Naive thymus-derived CD4-positive, alpha-beta T cell (primary cell): Measurements from ENCODE around the gene KRIT1. TPM values are rescaled to one million over a fixed set of nuclear protein-coding genes. Genes with fewer than 3 reads are reported as not detected.

Experiments used
- ATAC-seq: fragments of 150-1000 bp; cut with Tn5 transposase; 2 replicates; pipeline ENCODE4 v1.10.0; 2021; ENCODE audit warnings: mild to moderate bottlenecking, moderate library complexity
- CTCF ChIA-PET: fragments of 350-600 bp; sonication (Branson Sonifier 250); formaldehyde crosslinking; loops from one replicate; lab custom pipeline; 2021; ENCODE audit warnings: antibody characterized with exemption; lab: Charles Lee
- POLR2A ChIA-PET: fragments of 350-600 bp; sonication (Branson Sonifier 250); formaldehyde crosslinking; loops from one replicate; lab custom pipeline; 2021; ENCODE audit warnings: antibody characterized with exemption, inconsistent platforms; lab: Charles Lee
- DNase-seq, 9 donors: peaks; one replicate each; pipeline versions ENCODE4 v3.0.0 to v3.0.0-alpha.2; 2020 to 2022; ENCODE audit warnings: mixed read lengths in 1 of 9
- H3K27ac ChIP-seq: one replicate; pipeline ENCODE4 v1.7.0; 2013; ENCODE audit warnings: mild to moderate bottlenecking, low read depth, low read length, moderate library complexity
- H3K27me3 ChIP-seq, 2 donors: one replicate each; pipeline ENCODE4 v1.7.0; 2013; ENCODE audit warnings: low read length in 2 of 2, mild to moderate bottlenecking in 2 of 2, moderate library complexity in 2 of 2; ENCODE audit not compliant: control insufficient read depth in 2 of 2, insufficient read depth in 2 of 2
- H3K36me3 ChIP-seq, 3 experiments: 1 replicate in 2 of 3; 2 replicates in 1 of 3; pipeline ENCODE4 v1.7.0; 2013; ENCODE audit warnings: low read length in 3 of 3, mild to moderate bottlenecking in 3 of 3, moderate library complexity in 1 of 3; ENCODE audit not compliant: insufficient read depth in 3 of 3, control insufficient read depth in 2 of 3
- H3K4me1 ChIP-seq, 2 donors: one replicate each; pipeline ENCODE4 v1.7.0; 2013; ENCODE audit warnings: low read length in 2 of 2, mild to moderate bottlenecking in 2 of 2, moderate library complexity in 1 of 2; ENCODE audit not compliant: control insufficient read depth in 2 of 2, insufficient read depth in 2 of 2
- H3K4me3 ChIP-seq: 2 replicates; pipeline ENCODE4 v1.7.0; 2013; ENCODE audit warnings: mild to moderate bottlenecking, low read length
- H3K9me3 ChIP-seq, 3 experiments: 1 replicate in 2 of 3; 2 replicates in 1 of 3; pipeline ENCODE4 v1.7.0; 2013; ENCODE audit warnings: low read length in 3 of 3; ENCODE audit not compliant: control insufficient read depth in 2 of 3
- H3K27ac Mint-ChIP-seq, 9 donors: one replicate each; pipeline ENCODE4 v1.8.0; 2020 to 2022; ENCODE audit warnings: mixed read lengths in 9 of 9, mild to moderate bottlenecking in 8 of 9, moderate library complexity in 5 of 9, inconsistent platforms in 2 of 9
- H3K27me3 Mint-ChIP-seq, 5 donors: one replicate each; pipeline ENCODE4 v1.8.0; 2021 to 2022; ENCODE audit warnings: mixed read lengths in 5 of 5, mild to moderate bottlenecking in 1 of 5
- H3K36me3 Mint-ChIP-seq, 5 donors: one replicate each; pipeline ENCODE4 v1.8.0; 2020 to 2022; ENCODE audit warnings: mixed read lengths in 5 of 5, mild to moderate bottlenecking in 3 of 5, inconsistent platforms in 1 of 5
- H3K4me1 Mint-ChIP-seq, 7 donors: one replicate each; pipeline ENCODE4 v1.8.0; 2020 to 2022; ENCODE audit warnings: mixed read lengths in 7 of 7, mild to moderate bottlenecking in 3 of 7, inconsistent platforms in 1 of 7
- H3K4me3 Mint-ChIP-seq, 10 donors: one replicate each; pipeline ENCODE4 v1.8.0; 2020 to 2022; ENCODE audit warnings: mild to moderate bottlenecking in 10 of 10, mixed read lengths in 10 of 10, moderate library complexity in 6 of 10, inconsistent platforms in 2 of 10
- H3K9me3 Mint-ChIP-seq, 11 donors: one replicate each; pipeline ENCODE4 v1.8.0; 2020 to 2022; ENCODE audit warnings: mixed read lengths in 11 of 11, mild to moderate bottlenecking in 4 of 11, inconsistent platforms in 1 of 11, moderate library complexity in 1 of 11
- intact Hi-C, 2 donors: fragments of 100-400 bp; cut with micrococcal nuclease; formaldehyde crosslinking; loops; one replicate each; pipeline ENCODE4 v1.15.1; 2023
- polyA plus RNA-seq, 2 donors: library from polyadenylated mRNA; unstranded; fragments of 300-500 nt; fragmentation: Illumina TruSeq; gene quantifications; one replicate each; pipeline ENCODE4 v1.2.3, GENCODE V29; 2021
- total RNA-seq, 6 experiments: library from RNA in 5 of 6; stranded (reverse) in 5 of 6; gene quantifications; 1 replicate in 5 of 6; 2 replicates in 1 of 6; pipeline ENCODE4 v1.2.3 and lab custom pipeline; 2021 to 2026

Gene KRIT1
- total and polyA plus RNA-seq, 7 experiments from 2014 or later: 18.5 to 78.7 (median 46.7) TPM

DNA sequence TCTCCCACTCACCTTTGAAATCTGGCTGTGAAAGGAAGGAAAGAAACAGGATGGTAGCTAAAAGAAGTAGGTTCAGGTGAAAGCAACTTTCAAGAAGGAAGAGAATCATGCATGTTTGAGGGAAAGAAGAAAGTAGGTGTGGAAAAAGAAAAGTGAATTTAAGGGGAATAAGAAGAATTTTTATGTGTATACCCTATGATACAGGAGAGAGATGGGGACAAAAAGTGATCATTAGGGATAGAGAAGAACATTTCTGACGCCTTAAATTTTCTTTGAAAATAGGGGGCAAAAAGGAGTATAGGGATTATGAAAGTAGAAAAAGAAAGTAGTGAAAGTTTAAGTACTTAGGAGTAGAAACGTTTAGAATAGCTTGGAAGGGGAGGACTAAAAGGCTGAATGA is 15.2 kb downstream of the KRIT1 start:
- Mint-ChIP-seq H3K36me3 (peaks cover 26 to 74% (median 55%) of the 10 kb centered on the region in 5 donors), H3K4me3 (no peak overlapping the region), H3K4me1 (peaks cover 0 to 2% (median 0%) of the 10 kb centered on the region in 7 donors), H3K27me3 (no peaks in the 10 kb centered on the region), H3K27ac (peak overlapping the region in 3 of 9 donors; percentile 2 to 21 (median 12)), H3K9me3 (peaks cover 0 to 6% (median 0%) of the 10 kb centered on the region in 11 donors)
- peaks cover 4 to 47% (median 7%) of the 10 kb centered on the region in 3 experiments for H3K36me3 ChIP-seq
- POLR2A ChIA-PET: interaction anchor here (1.3 kb wide), 1 partner anchor 16 kb away, joined by 3 read pairs; no protein-coding TSS in a partner anchor
- H3K4me3 ChIP-seq: no peak overlapping the region
- intact Hi-C loops: no loop called here
- H3K27ac ChIP-seq: no peak overlapping the region
- H3K4me1 ChIP-seq: no peaks in the 10 kb centered on the region
- no peaks in the 10 kb centered on the region for H3K27me3 ChIP-seq
- CTCF ChIA-PET: no interaction called here
- H3K9me3 ChIP-seq: no peaks in the 10 kb centered on the region
- ATAC-seq (no peak), DNase-seq (no peak)

DNA sequence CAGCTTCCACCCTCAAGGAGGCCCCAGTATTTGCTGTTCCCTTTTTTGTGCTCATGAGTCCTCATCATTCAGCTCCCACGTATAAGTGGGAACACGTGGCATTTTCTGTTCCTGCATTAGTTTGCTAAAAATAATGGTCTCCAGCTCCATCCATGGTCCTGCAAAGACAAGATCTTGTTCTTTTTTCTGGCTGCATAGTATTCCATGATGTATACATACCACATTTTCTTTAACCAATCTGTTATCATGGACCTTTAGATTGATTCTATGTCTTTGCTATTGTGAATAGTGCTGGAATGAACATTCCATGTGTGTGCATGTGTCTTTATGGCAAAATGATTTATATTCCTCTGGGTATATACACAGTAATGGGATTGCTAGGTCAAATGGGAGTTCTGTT is 17.0 kb downstream of the KRIT1 start:
- Histone ChIP-seq H3K4me1 (no peaks in the 10 kb centered on the region), H3K4me3 (no peak overlapping the region), H3K9me3 (no peaks in the 10 kb centered on the region), H3K27me3 (no peaks in the 10 kb centered on the region), H3K27ac (no peak overlapping the region), H3K36me3 (peaks cover 3 to 46% (median 4%) of the 10 kb centered on the region in 3 experiments)
- CTCF ChIA-PET: no interaction called here
- H3K9me3 Mint-ChIP-seq: peaks cover 0 to 6% (median 0%) of the 10 kb centered on the region in 11 donors
- H3K36me3 Mint-ChIP-seq: peaks cover 25 to 70% (median 53%) of the 10 kb centered on the region in 5 donors
- ATAC-seq: no peak
- POLR2A ChIA-PET: no interaction called here
- peaks cover 0 to 2% (median 0%) of the 10 kb centered on the region in 7 donors for H3K4me1 Mint-ChIP-seq
- no peaks in the 10 kb centered on the region for H3K27me3 Mint-ChIP-seq
- DNase-seq: no peak
- H3K27ac Mint-ChIP-seq: peak overlapping the region in 1 of 9 donors; percentile 14
- intact Hi-C loops: loop anchor here in 1 of 2 donors (10.0 kb wide), 1 partner anchor 164 kb away; no protein-coding TSS in a partner anchor
- no peak overlapping the region for H3K4me3 Mint-ChIP-seq

DNA sequence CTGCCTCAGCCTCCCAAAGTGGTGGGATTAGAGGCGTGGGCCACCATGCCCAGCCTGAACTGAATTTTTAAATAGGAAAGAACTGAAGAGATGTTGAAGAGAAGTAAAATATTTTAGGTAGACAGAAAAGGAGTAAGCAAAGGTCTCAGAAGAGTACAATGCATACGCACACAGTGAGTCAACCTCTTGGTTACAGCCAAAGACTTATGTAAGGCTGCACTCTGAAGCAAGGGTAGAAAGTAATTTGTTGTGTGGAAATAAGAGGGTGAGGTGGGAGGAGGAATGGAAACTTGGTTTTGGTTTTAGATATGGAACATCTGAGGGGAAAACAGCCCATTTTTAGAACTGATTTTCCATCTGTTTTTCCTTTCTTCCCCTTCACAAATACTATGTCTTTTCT is 17.6 kb downstream of the KRIT1 start:
- Histone ChIP-seq H3K27ac (no peak overlapping the region), H3K27me3 (no peaks in the 10 kb centered on the region), H3K36me3 (peaks cover 4 to 41% (median 7%) of the 10 kb centered on the region in 3 experiments), H3K9me3 (no peaks in the 10 kb centered on the region), H3K4me3 (no peak overlapping the region), H3K4me1 (no peaks in the 10 kb centered on the region)
- ATAC-seq (no peak), DNase-seq (no peak)
- ChIA-PET POLR2A (no interaction called here), CTCF (no interaction called here)
- H3K27me3 Mint-ChIP-seq: no peaks in the 10 kb centered on the region
- peak overlapping the region in 3 of 9 donors; percentile 9 to 14 (median 9) for H3K27ac Mint-ChIP-seq
- intact Hi-C loops: loop anchor here in 1 of 2 donors (10.0 kb wide), 1 partner anchor 163 kb away; no protein-coding TSS in a partner anchor
- H3K4me3 Mint-ChIP-seq: no peak overlapping the region
- peaks cover 0 to 6% (median 0%) of the 10 kb centered on the region in 11 donors for H3K9me3 Mint-ChIP-seq
- H3K4me1 Mint-ChIP-seq: peaks cover 0 to 2% (median 0%) of the 10 kb centered on the region in 7 donors
- peaks cover 25 to 67% (median 49%) of the 10 kb centered on the region in 5 donors for H3K36me3 Mint-ChIP-seq

DNA sequence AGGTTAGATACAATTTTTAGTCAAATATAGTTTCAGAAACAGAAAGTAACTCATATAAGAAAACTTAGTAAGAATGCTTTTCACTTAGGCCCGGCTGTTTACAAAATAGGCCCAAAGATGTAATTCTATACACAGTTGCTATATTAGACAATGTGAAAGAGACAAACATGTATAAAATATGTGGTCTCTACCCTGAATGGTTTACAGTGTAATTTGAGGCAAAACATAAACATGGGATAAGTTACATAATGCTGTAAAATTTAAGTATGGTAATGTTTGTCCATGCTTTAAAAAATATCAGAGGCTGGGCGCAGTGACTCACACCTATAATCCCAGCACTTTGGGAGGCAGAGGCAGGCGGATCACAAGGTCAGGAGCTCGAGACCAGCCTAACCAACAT is 18.7 kb downstream of the KRIT1 start:
- Histone ChIP-seq H3K9me3 (no peaks in the 10 kb centered on the region), H3K36me3 (peaks cover 4 to 41% (median 7%) of the 10 kb centered on the region in 3 experiments), H3K27me3 (no peaks in the 10 kb centered on the region), H3K27ac (no peak overlapping the region), H3K4me3 (no peak overlapping the region), H3K4me1 (no peaks in the 10 kb centered on the region)
- DNase-seq (no peak), ATAC-seq (no peak)
- Mint-ChIP-seq H3K27me3 (no peaks in the 10 kb centered on the region), H3K36me3 (peaks cover 25 to 56% (median 49%) of the 10 kb centered on the region in 5 donors), H3K27ac (peak overlapping the region in 1 of 9 donors; percentile 25), H3K9me3 (peaks cover 0 to 6% (median 0%) of the 10 kb centered on the region in 11 donors), H3K4me3 (no peak overlapping the region), H3K4me1 (peaks cover 0 to 2% (median 0%) of the 10 kb centered on the region in 7 donors)
- CTCF ChIA-PET: no interaction called here
- intact Hi-C loops: loop anchor here in 1 of 2 donors (10.0 kb wide), 1 partner anchor 162 kb away; no protein-coding TSS in a partner anchor
- POLR2A ChIA-PET: no interaction called here

DNA sequence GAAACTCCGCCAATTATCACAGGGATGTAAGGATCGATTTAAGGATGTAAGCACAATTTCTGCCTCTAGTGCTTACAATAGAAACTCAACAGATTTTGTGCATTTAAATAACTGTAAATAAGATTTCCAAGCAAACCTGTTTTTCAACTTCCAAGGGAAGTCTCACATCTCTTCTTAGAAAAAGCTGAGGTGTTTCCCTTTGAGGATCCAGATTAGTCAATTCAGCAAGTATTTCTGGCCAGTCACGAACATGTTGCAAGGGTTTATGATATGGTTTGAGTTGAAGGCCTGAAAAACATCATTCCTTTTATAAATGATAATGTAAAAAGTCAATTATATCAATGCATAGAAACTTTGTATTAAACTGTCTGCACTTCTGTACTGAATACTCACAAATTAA is 23.9 kb downstream of the KRIT1 start:
- no peak for ATAC-seq
- CTCF ChIA-PET: no interaction called here
- no peak overlapping the region for H3K4me3 Mint-ChIP-seq
- Histone ChIP-seq H3K27me3 (no peaks in the 10 kb centered on the region), H3K9me3 (no peaks in the 10 kb centered on the region), H3K27ac (no peak overlapping the region), H3K36me3 (peaks cover 32 to 58% (median 34%) of the 10 kb centered on the region in 3 experiments), H3K4me3 (no peak overlapping the region), H3K4me1 (no peaks in the 10 kb centered on the region)
- no peak for DNase-seq
- H3K9me3 Mint-ChIP-seq: no peaks in the 10 kb centered on the region
- POLR2A ChIA-PET: no interaction called here
- intact Hi-C loops: loop anchor here in 1 of 2 donors (10.0 kb wide), 1 partner anchor 157 kb away; no protein-coding TSS in a partner anchor
- no peaks in the 10 kb centered on the region for H3K27me3 Mint-ChIP-seq
- no peak overlapping the region for H3K27ac Mint-ChIP-seq
- no peaks in the 10 kb centered on the region for H3K4me1 Mint-ChIP-seq
- peaks cover 21 to 59% (median 41%) of the 10 kb centered on the region in 5 donors for H3K36me3 Mint-ChIP-seq

DNA sequence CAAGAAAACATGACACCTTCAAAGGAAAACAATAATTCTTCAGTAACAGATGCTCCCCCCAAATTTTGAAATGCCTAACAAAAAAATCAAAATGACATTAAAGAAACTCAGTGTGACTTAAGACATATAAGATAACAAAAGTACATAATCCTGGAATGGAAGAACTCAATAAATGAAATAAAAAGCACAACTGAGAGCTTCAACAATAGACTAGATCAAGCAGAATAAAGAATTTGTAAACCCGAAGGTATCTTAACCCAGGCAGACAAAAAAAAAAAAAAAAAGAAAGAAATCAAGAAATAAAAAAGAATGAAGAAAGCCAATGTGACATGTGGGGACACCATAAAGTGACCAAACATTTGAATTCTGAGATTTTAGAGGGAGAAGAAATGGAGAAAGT is 39.0 kb downstream of the KRIT1 start:
- peaks cover 0 to 79% (median 7%) of the 10 kb centered on the region in 3 experiments for H3K36me3 ChIP-seq
- no peak for ATAC-seq

More for the DNA sequence above, 39.0 kb downstream of the KRIT1 start:
- Histone ChIP-seq H3K27ac (no peak overlapping the region), H3K9me3 (peaks cover 0 to 13% (median 0%) of the 10 kb centered on the region in 3 experiments), H3K4me3 (no peak overlapping the region), H3K27me3 (no peaks in the 10 kb centered on the region), H3K4me1 (no peaks in the 10 kb centered on the region)
- ChIA-PET POLR2A (no interaction called here), CTCF (no interaction called here)
- peak overlapping the region in 2 of 9 donors; percentile 46 to 49 for H3K27ac Mint-ChIP-seq
- no peak overlapping the region for H3K4me3 Mint-ChIP-seq
- no peaks in the 10 kb centered on the region for H3K27me3 Mint-ChIP-seq
- DNase-seq: no peak
- intact Hi-C loops: no loop called here
- H3K4me1 Mint-ChIP-seq: peaks cover 7 to 19% (median 18%) of the 10 kb centered on the region in 7 donors
- H3K36me3 Mint-ChIP-seq: peaks cover 40 to 80% (median 68%) of the 10 kb centered on the region in 5 donors
- H3K9me3 Mint-ChIP-seq: peaks cover 5 to 38% (median 22%) of the 10 kb centered on the region in 11 donors
